ENCODE data around the gene GNB3. TPM values are rescaled to one million over a fixed set of nuclear protein-coding genes. Genes with fewer than 3 reads are reported as not detected.
"Not testable (repeated sequence)": the region's sequence is repeated elsewhere in the genome, so short reads cannot be mapped to it uniquely, and the experiment has no call there.

GNB3 gene
- total RNA-seq, 1 experiment from 2014 or later: 0.21 TPM

GRCh38 chr12:6884539-6884938 lies 43.8 kb downstream of the GNB3 start:
- H3K9me3 ChIP-seq (ENCODE audit: control insufficient read depth, insufficient read depth, low read depth, low read length): no peaks in the 10 kb centered on the region
- POLR2A ChIA-PET: no interaction called here
- TF ChIP-seq REST (IDR thresholded peaks at IDR 0.05; ENCODE audit: insufficient read depth in 1 of 2, low read depth in 2 of 2, low read length in 1 of 2) (no peak), CTCF (IDR thresholded peaks at IDR 0.05) (no peak), TCF7L2 (IDR thresholded peaks at IDR 0.05; ENCODE audit: low read depth, low read length) (no peak)
- BruUV-seq (replicated peaks): no TSS peak
- intact Hi-C loops (cut with micrococcal nuclease; ENCODE audit: unreplicated experiment) (no loop called here), in situ Hi-C loops (cut with HindIII; ENCODE audit: low pct_unique_long_range_greater_than_20kb, low sequenced_read_pairs) (no loop called here)
- ATAC-seq (no peak), DNase-seq (ENCODE audit: low read depth, low spot score) (no peak)
- H3K27me3 ChIP-seq (ENCODE audit: control insufficient read depth, insufficient read depth, low read length): no peaks in the 10 kb centered on the region
- H3K4me1 ChIP-seq (ENCODE audit: control insufficient read depth, insufficient read depth, low read length): no peaks in the 10 kb centered on the region
- CTCF ChIA-PET: no interaction called here
- no peak overlapping the region for H3K4me3 ChIP-seq (ENCODE audit: low read depth in 2 of 2, low read length in 2 of 2)
- H3K36me3 ChIP-seq (ENCODE audit: control insufficient read depth, insufficient read depth, low read length): no peaks in the 10 kb centered on the region
- H3K27ac ChIP-seq (ENCODE audit: low read length): no peak overlapping the region

- H3K4me3 ChIP-seq (ENCODE audit: low read depth in 2 of 2, low read length in 2 of 2); POLR2A ChIA-PET; intact Hi-C loops (cut with micrococcal nuclease; ENCODE audit: unreplicated experiment); H3K27me3 ChIP-seq (ENCODE audit: control insufficient read depth, insufficient read depth, low read length); H3K36me3 ChIP-seq (ENCODE audit: control insufficient read depth, insufficient read depth, low read length); H3K27ac ChIP-seq (ENCODE audit: low read length); DNase-seq (ENCODE audit: low read depth, low spot score); in situ Hi-C loops (cut with HindIII; ENCODE audit: low pct_unique_long_range_greater_than_20kb, low sequenced_read_pairs); H3K4me1 ChIP-seq (ENCODE audit: control insufficient read depth, insufficient read depth, low read length); ATAC-seq; H3K9me3 ChIP-seq (ENCODE audit: control insufficient read depth, insufficient read depth, low read depth, low read length); BruUV-seq (replicated peaks): not testable (repeated sequence)
- CTCF ChIA-PET: interaction anchor here (0.7 kb wide), 1 partner anchor 123 kb away, joined by 3 read pairs; no protein-coding TSS in a partner anchor
Observed at GRCh38 chr12:6886206-6886999, 45.7 kb downstream of the GNB3 start.

GRCh38 chr12:6887460-6887859 lies 46.7 kb downstream of the GNB3 start:
- Histone ChIP-seq H3K27me3 (ENCODE audit: control insufficient read depth, insufficient read depth, low read length) (no peaks in the 10 kb centered on the region), H3K4me3 (ENCODE audit: low read depth in 2 of 2, low read length in 2 of 2) (no peak overlapping the region), H3K4me1 (ENCODE audit: control insufficient read depth, insufficient read depth, low read length) (0 out of 2 replicates have a peak, but pooled peaks cover 4% of the 10 kb centered on the region), H3K9me3 (ENCODE audit: control insufficient read depth, insufficient read depth, low read depth, low read length) (no peaks in the 10 kb centered on the region), H3K27ac (ENCODE audit: low read length) (no peak overlapping the region), H3K36me3 (ENCODE audit: control insufficient read depth, insufficient read depth, low read length) (no peaks in the 10 kb centered on the region)
- POLR2A ChIA-PET: no interaction called here
- intact Hi-C loops (cut with micrococcal nuclease; ENCODE audit: unreplicated experiment): no loop called here
- no TSS peak for BruUV-seq (replicated peaks)
- CTCF ChIA-PET: no interaction called here
- in situ Hi-C loops (cut with HindIII; ENCODE audit: low pct_unique_long_range_greater_than_20kb, low sequenced_read_pairs): no loop called here
- no peak for TF ChIP-seq SIN3A (IDR thresholded peaks at IDR 0.05; ENCODE audit: borderline replicate concordance, insufficient read depth, low read depth, low read length)
- no peak for TF ChIP-seq REST (IDR thresholded peaks at IDR 0.05; ENCODE audit: insufficient read depth in 1 of 2, low read depth in 2 of 2, low read length in 1 of 2)
- no peak for TF ChIP-seq POLR2AphosphoS5 (IDR thresholded peaks at IDR 0.05; ENCODE audit: low read depth, low read length)
- TF ChIP-seq CTCF (IDR thresholded peaks at IDR 0.05): no peak
- no peak for TF ChIP-seq TCF7L2 (IDR thresholded peaks at IDR 0.05; ENCODE audit: low read depth, low read length)
- ATAC-seq (no peak), DNase-seq (ENCODE audit: low read depth, low spot score) (no peak)
